ENCODE data around the gene S100A8. TPM values are rescaled to one million over a fixed set of nuclear protein-coding genes. Genes with fewer than 3 reads are reported as not detected.

The S100A8 gene
- total and polyA plus RNA-seq, 3 donors from 2014 or later, result 1.3 to 20.3 (median 3.0) TPM

DNA sequence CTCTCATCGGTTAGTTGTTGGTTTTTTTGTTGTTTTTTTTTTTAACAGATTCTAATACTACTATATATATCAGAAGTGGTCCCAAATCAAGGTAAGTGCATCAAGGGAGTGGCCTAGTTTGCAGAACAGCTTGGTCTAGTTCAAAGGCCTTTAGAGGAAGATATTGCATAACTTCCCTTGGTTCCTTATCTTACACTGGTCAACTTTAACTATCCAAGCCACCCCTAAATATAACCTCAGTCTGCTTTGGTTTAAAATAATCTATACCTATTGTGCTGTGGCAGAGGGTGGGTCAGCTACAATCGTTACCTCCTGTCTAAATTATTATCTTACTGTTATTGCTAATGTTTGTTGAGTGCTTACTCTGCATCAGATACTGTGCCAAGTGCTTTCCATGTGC lies 22.4 kb downstream of the S100A8 start:
- Histone ChIP-seq H3K9me3 (no peaks in the 10 kb centered on the region), H3K4me3 (no peak overlapping the region), H3K36me3 (ENCODE audit: low read depth, missing control alignments) (no peaks in the 10 kb centered on the region), H3K4me1 (no peaks in the 10 kb centered on the region), H3K27ac (no peak overlapping the region), H3K27me3 (no peaks in the 10 kb centered on the region)
- no peak for DNase-seq
- TF ChIP-seq POLR2A (IDR thresholded peaks at IDR 0.05), result no peak
- TF ChIP-seq, protein P1, sequence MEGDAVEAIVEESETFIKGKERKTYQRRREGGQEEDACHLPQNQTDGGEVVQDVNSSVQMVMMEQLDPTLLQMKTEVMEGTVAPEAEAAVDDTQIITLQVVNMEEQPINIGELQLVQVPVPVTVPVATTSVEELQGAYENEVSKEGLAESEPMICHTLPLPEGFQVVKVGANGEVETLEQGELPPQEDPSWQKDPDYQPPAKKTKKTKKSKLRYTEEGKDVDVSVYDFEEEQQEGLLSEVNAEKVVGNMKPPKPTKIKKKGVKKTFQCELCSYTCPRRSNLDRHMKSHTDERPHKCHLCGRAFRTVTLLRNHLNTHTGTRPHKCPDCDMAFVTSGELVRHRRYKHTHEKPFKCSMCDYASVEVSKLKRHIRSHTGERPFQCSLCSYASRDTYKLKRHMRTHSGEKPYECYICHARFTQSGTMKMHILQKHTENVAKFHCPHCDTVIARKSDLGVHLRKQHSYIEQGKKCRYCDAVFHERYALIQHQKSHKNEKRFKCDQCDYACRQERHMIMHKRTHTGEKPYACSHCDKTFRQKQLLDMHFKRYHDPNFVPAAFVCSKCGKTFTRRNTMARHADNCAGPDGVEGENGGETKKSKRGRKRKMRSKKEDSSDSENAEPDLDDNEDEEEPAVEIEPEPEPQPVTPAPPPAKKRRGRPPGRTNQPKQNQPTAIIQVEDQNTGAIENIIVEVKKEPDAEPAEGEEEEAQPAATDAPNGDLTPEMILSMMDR (IDR thresholded peaks at IDR 0.05), result no peak
- intact Hi-C loops (cut with DNase I; ENCODE audit: low total_unique reads), result no loop called here
- WGBS, 2 donors, result 67 to 72% methylated on average over 2 of the region's 2 CpGs

DNA sequence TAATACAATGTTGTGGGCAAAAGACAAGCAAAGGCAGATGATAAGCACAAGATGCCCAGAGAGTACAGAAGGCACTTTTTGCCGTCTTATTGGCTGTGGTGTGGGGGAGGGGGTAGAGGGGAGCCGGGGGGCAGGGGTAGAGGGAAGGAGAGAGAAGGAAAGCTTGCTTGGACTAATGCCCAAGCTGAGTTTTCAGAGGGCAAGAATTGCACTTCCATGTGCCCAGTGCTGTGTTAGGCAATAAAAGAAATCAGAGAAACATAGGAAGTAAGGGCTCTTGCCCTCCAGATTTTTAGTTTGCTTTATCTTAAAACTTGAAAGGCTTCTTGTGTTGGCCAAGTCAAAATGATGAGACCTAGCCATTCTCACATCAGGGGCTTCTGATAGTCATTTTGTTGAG lies 23.8 kb downstream of the S100A8 start:
- DNase-seq, result no peak
- Histone ChIP-seq H3K27ac (no peak overlapping the region), H3K4me1 (no peaks in the 10 kb centered on the region), H3K4me3 (no peak overlapping the region), H3K36me3 (ENCODE audit: low read depth, missing control alignments) (no peaks in the 10 kb centered on the region), H3K27me3 (no peaks in the 10 kb centered on the region), H3K9me3 (no peaks in the 10 kb centered on the region)
- 62 to 70% methylated on average over 2 of the region's 2 CpGs for WGBS, 2 donors
- TF ChIP-seq, protein P1 (IDR thresholded peaks at IDR 0.05), result no peak
- TF ChIP-seq POLR2A (IDR thresholded peaks at IDR 0.05), result no peak
- intact Hi-C loops (cut with DNase I; ENCODE audit: low total_unique reads), result no loop called here

DNA sequence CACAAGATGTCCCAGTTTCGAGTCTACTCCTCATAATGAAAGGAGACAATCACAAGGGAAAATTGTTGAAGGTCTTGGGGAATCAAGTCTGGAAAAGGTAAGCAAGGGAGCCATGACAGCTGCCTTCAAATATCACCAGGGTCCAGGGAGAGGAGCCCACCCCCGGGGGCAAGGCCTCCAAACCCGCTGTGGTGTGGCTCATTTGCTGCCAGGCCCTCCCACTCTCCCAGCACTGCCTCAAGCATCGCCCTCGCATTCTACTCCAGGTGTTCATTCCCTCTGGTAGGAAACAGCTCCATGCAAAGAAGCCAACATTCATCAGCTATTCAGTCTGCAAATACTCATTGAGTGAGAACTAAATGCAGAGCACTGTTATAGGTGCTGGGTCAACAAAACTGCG lies 24.6 kb downstream of the S100A8 start:
- intact Hi-C loops (cut with DNase I; ENCODE audit: low total_unique reads), result no loop called here
- DNase-seq, result no peak
- no peak for TF ChIP-seq POLR2A (IDR thresholded peaks at IDR 0.05)
- TF ChIP-seq, protein P1 (IDR thresholded peaks at IDR 0.05), result no peak
- H3K27ac ChIP-seq, result no peak overlapping the region
- 80 to 86% methylated on average over 6 of the region's 6 CpGs for WGBS, 2 donors
- no peaks in the 10 kb centered on the region for H3K4me1 ChIP-seq
- H3K9me3 ChIP-seq, result no peaks in the 10 kb centered on the region
- H3K27me3 ChIP-seq, result no peaks in the 10 kb centered on the region
- H3K4me3 ChIP-seq, result no peak overlapping the region
- H3K36me3 ChIP-seq (ENCODE audit: low read depth, missing control alignments), result no peaks in the 10 kb centered on the region

DNA sequence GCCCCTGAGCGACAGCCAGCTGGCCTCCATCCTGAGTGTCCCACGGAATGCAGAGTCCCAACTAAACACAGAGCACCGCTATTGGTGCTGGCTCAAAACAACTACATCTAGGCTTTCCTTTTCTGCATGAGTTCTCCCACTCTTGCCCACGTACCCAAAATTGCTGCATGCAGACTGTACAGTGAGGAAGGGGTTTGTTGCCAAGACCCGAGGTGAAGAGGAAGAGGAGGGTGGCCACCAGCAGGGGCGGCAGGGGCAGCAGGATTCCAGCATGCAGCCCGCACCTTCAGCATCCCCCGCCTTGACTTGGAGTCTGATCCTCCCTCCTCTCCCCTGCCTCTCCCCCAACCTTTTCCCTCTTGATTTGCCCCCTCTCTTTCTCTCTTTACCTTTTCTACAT lies 25.2 kb downstream of the S100A8 start:
- no peaks in the 10 kb centered on the region for H3K36me3 ChIP-seq (ENCODE audit: low read depth, missing control alignments)
- WGBS, 2 donors, result 69 to 80% methylated on average over 8 of the region's 8 CpGs
- no peak overlapping the region for H3K27ac ChIP-seq
- no peak for DNase-seq
- intact Hi-C loops (cut with DNase I; ENCODE audit: low total_unique reads), result no loop called here
- no peak for TF ChIP-seq POLR2A (IDR thresholded peaks at IDR 0.05)
- TF ChIP-seq, protein P1 (IDR thresholded peaks at IDR 0.05), result no peak
- no peak overlapping the region for H3K4me3 ChIP-seq
- no peaks in the 10 kb centered on the region for H3K27me3 ChIP-seq
- no peaks in the 10 kb centered on the region for H3K4me1 ChIP-seq
- H3K9me3 ChIP-seq, result no peaks in the 10 kb centered on the region

DNA sequence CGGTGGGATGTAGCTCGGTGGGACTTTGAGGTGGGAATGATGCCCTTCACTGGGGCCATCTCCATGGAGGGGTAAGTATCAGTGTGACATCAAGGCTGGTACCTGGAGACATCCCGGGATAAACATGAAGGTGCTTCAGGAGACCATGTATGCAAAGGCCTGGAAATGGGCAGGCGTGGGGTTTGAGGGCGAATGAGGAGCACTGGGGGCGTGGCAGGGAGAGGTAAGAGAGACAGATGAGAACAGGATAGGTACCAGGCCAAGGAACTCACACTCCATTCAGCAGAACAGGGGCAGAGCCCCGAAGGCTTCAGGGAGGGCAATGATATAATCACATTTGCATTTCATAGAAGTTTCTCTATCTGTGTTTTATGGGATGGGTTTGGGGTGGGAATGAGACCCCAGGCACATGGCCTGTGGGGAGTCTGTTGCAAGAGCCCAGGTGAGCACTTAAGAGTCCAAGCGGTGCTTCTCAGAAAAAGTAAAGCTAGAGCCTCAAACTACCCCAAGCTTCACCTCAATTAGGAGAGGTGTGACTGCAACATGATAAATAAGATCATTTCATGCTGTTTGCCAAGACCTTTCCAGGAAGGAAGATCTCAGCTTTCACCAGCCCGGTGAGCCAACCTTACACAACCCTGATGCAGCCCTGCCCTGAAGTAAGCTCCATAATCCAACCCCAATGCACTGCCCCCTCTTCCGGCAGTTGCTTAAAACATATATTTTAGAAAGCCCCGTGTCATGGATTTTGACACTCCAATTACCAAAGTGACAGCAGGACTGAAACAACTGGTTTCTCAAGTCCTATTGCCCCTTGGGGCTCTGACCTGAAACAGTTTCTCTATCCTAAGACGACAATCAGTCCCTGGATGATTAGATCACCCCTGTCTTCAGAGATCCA lies 25.9 kb downstream of the S100A8 start:
- no peak overlapping the region for H3K27ac ChIP-seq
- no peaks in the 10 kb centered on the region for H3K27me3 ChIP-seq
- no peaks in the 10 kb centered on the region for H3K9me3 ChIP-seq
- no peaks in the 10 kb centered on the region for H3K36me3 ChIP-seq (ENCODE audit: low read depth, missing control alignments)
- H3K4me3 ChIP-seq, result no peak overlapping the region
- WGBS, 2 donors, result 78 to 88% methylated on average over 12 of the region's 12 CpGs
- intact Hi-C loops (cut with DNase I; ENCODE audit: low total_unique reads), result no loop called here
- H3K4me1 ChIP-seq, result no peaks in the 10 kb centered on the region
- DNase-seq, result no peak
- TF ChIP-seq, protein P1 (IDR thresholded peaks at IDR 0.05), result no peak
- TF ChIP-seq POLR2A (IDR thresholded peaks at IDR 0.05), result no peak
